Fibroblast of villous mesenchyme (primary cell): ENCODE results near the gene CYP2W1. TPM values are rescaled to one million over a fixed set of nuclear protein-coding genes. Genes with fewer than 3 reads are reported as not detected.
"Not testable (repeated sequence)": the region's sequence is repeated elsewhere in the genome, so short reads cannot be mapped to it uniquely, and the experiment has no call there.

ENCODE experiments used
- DNase-seq: peaks from one replicate; pipeline ENCODE4 v3.0.0-alpha.2; 2010; ENCODE audit warnings: low read depth
- H3K4me3 ChIP-seq: 2 replicates; pipeline ENCODE4 v1.5.1; 2011; ENCODE audit warnings: low read depth, mild to moderate bottlenecking, low read length
- total RNA-seq: library from RNA; depleted of rRNA; stranded (reverse); fragments of >200 nt; gene quantifications from 2 replicates; pipeline ENCODE4 v1.2.3, GENCODE V29; 2012
- TF ChIP-seq, protein P1 (sequence below): IDR thresholded peaks from 2 replicates; pipeline ENCODE4 v1.5.1; 2012; ENCODE audit warnings: low read depth, mild to moderate bottlenecking, low read length; ENCODE audit not compliant: insufficient read depth

CYP2W1 gene
- total RNA-seq, 1 donor, result under 0.01 TPM

DNA sequence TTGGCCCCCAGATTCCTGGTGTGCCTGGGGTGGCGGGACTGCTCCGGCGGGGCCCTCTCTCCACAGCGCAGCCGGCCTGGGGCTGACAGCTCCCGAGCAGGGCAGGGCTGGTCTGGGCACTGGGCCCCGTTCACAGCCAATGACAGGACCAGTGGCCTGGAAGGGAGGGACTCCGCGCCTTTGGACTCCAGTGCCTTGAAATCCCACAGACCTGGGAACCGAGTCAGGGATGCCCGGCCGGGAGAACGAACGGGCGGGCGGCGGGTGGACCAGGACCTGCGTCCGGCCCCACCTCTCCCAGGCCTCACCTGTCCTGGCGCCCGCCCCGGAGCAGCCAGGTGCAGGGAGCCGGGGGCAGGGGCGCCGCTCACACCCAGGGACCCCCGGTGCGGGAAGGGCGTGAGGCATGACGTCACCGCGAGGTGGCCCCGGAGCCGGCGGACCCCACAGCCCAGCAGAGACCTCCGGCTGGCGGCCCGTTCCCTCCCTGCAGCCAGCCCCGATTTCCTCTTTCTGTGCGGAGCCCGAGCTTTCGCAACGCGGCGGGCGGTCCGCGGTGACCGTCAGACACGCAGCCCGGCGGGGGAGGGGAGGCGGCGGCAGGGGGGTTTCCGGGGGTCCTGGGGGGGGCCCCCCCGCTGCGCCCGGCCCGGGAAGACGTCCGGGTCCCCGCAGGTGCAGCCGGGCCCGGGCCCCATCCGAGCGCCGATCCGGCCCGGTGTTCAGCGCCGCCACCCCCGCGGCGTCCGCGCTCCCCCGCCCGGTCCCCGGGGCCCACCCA is 29.2 kb upstream of the CYP2W1 start:
- TF ChIP-seq, protein P1, sequence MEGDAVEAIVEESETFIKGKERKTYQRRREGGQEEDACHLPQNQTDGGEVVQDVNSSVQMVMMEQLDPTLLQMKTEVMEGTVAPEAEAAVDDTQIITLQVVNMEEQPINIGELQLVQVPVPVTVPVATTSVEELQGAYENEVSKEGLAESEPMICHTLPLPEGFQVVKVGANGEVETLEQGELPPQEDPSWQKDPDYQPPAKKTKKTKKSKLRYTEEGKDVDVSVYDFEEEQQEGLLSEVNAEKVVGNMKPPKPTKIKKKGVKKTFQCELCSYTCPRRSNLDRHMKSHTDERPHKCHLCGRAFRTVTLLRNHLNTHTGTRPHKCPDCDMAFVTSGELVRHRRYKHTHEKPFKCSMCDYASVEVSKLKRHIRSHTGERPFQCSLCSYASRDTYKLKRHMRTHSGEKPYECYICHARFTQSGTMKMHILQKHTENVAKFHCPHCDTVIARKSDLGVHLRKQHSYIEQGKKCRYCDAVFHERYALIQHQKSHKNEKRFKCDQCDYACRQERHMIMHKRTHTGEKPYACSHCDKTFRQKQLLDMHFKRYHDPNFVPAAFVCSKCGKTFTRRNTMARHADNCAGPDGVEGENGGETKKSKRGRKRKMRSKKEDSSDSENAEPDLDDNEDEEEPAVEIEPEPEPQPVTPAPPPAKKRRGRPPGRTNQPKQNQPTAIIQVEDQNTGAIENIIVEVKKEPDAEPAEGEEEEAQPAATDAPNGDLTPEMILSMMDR, result no peak
- H3K4me3 ChIP-seq, result peak overlapping the region; percentile 47
- no peak for DNase-seq

DNA sequence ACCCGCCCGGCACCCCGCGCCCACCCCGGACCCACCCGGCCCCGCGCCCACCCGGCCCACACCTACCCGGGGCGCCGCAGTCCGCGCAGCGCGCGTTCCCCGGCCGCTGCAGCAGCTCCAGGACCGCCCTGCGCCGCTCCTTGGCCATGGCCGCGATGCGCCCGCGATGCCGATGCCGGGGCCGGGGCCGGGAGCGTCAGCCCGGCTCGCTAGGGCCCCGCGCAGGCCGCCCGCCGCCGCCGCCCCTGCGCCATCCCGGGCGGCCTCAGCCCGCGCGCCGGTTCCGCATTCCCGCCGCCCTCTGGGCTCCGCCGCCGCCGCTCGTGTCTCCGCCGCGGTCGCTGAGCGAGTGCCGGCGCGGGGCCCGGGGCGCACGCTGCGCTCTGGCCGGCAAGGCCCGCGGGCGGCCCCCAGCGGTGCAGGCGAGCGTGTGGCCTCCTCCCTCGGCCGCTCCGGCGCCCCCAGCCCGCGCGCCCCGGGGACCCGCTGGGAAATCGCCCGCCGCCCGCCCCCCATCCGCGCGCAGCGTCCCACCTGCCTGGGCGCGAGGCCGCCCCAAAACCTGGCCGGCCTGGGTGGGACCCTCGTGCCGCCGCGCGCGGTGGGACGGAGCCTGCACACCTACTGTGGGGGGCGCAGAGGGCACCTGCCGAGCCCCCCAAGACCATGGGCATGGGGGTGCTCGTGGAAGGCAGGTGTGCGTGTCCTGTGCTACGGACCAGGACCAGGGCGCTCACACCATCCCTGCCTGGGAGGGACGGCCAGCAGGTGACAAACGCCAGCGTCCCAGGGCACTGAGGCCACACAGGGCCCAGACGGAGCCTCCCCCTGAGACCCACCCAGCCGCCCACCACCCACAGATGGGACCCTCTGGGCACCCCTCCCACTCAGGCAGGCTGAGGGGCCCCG is 28.4 kb upstream of the CYP2W1 start, which contains the start of gene ADAP1:
Gene ADAP1 (minus strand): TSS at position 351 of the 909 bp plus-strand sequence. CDS start 203 bp downstream, at position 148.
- TF ChIP-seq, protein P1, result no peak
- DNase-seq, result peak; percentile 48

DNA sequence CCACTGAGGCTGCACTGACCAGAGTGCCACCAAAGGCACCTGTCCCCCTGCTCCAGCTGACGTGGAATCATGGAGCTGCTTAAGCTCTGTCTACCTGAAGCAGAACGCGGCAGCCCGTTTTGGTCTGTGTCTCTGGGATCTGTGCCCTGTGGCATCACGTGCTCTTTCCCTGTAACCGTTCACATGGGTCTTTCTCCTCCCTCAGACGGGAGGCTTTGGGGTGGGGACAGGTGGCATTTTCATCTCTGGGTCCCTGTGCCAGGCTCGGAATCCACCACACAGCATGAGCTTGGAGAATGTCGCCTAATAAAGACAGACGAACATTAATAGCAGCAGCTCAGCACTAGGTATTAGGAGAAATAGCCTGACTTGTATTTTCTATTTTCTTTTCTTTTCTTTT is 26.9 kb upstream of the CYP2W1 start:
- TF ChIP-seq, protein P1, result no peak
- no peak overlapping the region for H3K4me3 ChIP-seq
- no peak for DNase-seq

More for the DNA sequence above, 28.4 kb upstream of the CYP2W1 start, which contains the start of gene ADAP1:
- peak within 1 kb of the TSS; percentile 47 for H3K4me3 ChIP-seq

DNA sequence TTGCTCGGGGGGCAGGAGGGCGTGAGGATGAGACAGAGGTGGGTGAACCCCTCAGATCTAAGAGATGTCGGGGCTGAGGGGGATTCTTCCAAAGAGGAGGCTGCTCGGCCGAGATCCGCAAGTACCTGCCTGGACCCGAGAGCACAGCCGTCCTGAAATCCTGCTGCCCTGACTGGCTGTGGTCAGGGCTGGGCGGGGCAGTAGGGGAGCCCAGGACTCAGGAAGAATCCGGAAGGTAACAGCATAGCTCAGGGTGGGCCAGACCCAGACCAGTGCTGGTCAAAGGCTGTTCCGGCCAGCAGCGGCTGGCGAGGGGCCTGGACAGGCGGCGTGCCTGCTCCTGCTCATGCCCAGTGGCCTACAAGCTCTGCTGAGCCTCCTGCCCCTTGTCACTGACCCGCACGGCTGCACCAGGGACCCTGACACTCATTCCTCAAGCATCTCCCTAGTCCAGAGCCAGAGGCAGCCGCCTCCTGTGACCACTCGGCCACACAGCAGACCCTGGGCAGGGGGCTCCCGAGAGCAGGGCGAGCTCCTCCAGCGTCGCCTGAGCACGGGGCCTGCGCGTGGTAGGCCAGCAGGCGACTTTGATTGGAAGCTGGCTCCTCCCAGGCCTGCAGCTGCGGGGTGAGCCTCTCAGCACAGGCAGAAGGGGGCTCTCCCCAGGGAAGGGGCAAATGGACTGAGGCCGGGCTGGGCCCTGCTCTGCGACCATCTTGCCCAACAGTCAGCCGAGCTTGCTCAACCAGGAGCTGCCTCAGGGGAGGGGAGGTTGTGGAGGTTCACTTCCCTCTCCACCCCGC is 25.4 kb upstream of the CYP2W1 start:
- DNase-seq, result no peak
- TF ChIP-seq, protein P1, result no peak
- no peak overlapping the region for H3K4me3 ChIP-seq

DNA sequence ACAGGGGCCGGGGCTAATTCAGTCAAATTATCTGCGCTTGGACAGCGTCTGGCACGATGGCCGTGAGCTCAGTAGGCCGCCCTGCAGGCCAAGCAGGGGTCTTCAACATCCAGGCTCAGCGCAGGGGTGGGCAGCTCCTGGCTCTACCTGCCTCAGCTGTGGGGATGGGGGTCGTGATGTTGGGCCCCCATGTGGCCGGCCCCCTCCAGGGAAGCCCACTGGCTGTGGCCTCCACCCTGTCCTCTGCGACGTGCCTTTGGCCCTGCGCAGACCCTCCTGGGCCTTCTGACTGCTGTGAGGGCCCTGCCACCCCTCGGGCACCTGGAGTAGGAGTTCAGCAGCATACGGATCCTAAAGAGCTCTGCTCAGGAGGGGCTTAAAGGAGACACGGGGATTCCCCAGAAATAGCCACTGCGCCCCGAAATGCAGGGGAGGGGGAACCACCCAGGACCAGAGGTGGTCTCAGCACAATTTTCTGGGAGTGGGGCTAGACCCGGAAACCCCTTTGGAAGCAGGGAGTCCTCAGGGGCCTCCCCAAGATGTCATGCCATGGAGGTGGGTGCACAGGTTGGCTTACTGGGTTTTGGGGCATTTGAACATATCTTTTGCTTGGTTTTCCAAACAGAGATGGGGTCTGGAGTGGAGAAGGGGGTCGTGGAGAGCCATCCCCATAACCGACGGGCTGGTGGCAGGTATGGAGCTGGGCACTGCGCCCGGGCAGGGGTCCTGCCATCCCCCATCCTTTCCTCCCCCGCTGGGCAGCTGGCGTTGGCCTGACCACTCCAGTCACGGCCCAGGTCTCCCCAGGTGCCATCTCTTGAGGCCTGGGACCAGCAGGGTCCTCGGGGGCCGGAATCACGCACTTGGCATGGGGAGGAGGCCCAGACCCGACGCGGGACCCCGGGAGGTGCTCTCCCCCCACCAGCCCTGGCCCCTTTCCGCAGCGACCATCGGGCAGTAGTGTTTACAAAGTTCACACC is 24.5 kb upstream of the CYP2W1 start:
- DNase-seq, result no peak
- H3K4me3 ChIP-seq, result no peak overlapping the region
- TF ChIP-seq, protein P1, result no peak

DNA sequence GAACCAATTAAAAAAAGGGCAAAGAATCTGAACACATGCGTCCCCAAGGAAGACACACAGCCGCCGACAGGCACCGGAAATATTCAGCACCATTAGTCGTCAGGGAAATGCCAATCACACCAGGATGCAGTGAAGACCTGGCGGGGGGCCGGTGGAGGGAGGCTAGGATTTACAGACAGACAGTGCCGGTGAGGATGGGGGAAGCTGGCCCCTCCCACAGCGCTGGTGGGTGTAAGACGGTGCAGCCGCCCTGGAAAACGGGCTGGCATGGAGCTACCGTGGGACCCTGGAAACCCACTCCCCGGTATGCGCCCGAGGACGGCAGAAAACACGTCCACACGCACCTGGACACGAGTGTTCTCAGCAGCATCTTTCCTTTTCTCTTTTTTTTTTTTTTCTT is 23.7 kb upstream of the CYP2W1 start:
- no peak for DNase-seq
- no peak overlapping the region for H3K4me3 ChIP-seq
- TF ChIP-seq, protein P1, result no peak

DNA sequence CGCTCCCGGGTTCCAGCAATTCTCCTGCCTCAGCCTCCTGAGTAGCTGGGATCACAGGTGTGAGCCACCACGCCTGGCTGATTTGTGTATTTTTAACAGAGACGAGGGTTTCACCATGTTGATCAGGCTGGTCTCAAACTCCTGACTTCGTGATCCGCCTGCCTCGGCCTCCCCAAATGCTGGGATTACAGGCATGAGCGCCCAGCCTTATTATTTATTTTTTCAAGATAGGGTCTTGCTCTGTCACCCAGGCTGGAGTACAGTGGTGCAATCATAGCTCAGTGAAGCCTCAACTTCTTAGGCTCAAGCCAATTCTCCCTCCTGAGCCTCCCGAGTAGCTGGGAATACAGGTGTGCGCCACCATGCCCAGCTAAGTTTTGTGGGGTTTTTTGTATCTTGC is 23.2 kb upstream of the CYP2W1 start:
- DNase-seq, H3K4me3 ChIP-seq: not testable (repeated sequence)
